HG03378 (cell line): Measurements from ENCODE around the gene EML5.
A peak's percentile ranks its signal among the peaks of the same experiment; 100 is the strongest.
"Not testable (repeated sequence)": the region's sequence is repeated elsewhere in the genome, so short reads cannot be mapped to it uniquely, and the experiment has no call there.

Source experiments
- ATAC-seq: cut with Tn5 transposase; IDR thresholded peaks from one replicate; pipeline ENCODE4 v1.9.1; 2021; ENCODE audit warnings: mild to moderate bottlenecking, moderate library complexity; ENCODE audit not compliant: unreplicated experiment

The EML5 gene

DNA sequence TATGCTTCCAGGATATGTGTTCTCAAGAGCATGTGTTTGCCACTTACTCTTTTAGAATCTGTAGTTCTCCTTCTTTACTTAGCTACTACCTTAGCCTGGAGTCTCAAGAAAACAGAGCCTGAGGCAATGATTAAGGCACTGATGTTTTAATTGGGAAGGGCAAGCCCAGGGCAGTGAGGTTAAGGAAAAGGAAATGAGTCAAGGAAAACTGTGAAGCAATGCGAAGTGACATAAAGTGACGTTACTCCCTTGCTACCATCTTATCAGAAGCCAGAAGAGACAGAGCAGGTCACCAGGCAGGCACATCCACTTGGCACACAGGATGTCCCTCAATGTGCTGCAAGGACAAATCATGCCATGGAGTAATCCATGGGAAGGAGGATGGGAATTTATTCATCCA lies 11.3 kb upstream of the EML5 start:
- ATAC-seq, result no peak

DNA sequence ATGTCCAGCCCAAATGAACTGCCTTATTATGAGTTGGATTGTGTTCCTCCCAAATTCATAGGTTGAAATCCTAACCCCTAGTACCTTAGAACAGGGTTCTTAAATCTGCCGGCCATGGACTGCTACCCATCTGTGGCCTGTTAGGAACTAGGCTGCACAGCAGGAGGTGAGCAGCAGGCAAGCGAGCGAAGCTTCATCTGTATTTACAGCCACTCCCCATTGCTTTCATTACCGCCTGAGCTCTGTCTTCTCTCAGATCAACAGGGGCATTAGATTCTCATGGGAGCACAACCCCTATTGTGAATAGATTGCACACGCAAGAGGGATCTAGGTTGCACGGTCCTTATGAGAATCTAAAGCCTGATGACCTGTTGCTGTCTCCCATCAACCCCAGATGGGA lies 9.8 kb upstream of the EML5 start:
- ATAC-seq, result no peak

DNA sequence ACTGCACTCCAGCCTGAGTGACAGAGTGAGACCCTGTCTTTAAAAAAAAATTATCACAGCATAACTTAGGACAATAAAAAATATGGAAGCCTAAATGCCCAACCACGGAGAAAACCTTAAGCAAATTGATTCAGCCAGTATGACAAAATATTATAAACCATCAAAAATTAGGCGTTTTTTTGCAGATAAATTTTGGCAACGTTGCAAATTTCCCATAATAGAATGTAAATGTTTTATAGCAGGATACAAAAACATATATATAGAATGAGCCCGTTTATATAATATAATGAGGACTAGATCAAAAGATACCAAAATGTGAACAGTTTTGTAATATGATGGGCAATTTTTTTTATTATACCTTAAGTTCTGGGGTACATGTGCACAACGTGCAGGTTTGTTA lies 6.8 kb upstream of the EML5 start:
- ATAC-seq, result no peak

DNA sequence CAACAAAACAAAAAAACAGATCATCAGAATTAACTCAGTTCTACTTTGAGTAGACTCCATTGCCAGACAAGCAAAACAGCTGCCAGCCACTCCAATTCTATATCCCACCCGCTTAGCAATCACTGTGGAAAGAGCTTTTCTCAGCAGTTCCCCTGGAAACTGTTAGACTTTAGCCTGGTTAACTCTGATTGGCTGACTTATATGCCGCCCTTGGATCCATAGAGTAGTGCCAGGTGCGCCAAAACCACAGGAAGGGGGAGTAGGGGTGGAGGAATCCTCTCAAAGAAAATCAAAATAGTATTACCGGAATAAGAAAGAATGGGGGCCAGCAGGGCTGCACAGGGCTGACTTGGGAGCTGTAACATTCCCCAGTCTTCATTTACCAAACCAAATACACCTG lies 5.4 kb upstream of the EML5 start:
- no peak for ATAC-seq

DNA sequence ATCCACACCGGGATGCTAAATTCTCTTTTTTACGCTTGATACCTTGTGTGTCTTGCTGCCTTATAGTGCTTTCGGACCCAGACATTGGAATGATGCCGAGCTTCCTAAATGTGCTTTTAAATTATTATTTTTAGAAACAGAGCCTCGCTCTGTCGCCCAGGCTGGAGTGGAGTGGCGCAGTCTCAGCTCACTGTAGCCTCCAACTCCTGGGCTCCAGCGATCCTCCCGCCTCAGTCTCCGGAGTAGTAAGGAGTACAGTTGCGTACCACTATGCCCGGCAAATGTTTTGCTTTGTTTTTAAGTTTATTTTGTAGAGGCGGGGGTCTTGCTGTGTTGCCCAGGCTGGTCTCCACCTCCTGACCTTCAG lies 489 bp upstream of the EML5 start:
- ATAC-seq, result no peak

DNA sequence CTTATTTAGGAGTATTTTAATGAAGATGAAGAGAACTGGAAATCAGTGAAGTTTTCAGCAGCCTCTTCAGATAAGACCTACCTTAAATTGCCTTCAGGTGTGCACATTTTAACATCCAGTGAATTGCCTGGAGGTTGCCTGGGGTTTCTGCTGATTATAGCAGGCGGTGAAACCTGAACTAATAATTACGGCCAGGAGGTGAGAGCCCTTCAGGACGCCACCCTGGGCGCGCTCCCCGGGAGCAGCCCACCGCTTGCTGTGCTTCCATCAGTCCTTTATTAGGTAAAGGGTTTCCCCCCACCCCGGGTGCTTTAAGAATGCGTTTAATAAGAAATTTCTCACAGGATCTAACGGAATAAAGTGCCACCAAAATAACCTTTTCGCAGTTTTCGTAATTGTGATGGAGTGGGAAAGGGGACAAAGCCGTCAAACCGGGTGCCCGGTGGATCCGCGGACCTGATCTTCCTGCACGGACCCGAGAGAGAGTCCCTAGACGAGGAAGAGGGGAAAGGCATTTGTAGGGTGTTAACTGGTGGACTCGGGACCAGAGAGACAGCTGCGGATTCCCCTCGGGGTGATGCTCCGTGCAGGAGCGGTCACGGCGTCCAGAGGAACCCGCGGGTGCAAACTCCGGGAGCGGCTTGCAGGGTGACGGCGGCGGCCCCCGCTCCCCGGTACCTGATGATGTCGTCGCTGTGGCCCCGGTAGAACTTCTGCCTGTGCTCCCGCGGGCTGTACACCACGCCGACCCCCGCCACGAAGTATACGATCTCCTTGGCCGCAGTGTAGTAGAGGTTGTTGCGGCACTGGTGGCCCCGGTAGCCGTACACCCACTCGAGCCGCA lies 902 bp downstream of the EML5 start:
- ATAC-seq, result peak; percentile 24

DNA sequence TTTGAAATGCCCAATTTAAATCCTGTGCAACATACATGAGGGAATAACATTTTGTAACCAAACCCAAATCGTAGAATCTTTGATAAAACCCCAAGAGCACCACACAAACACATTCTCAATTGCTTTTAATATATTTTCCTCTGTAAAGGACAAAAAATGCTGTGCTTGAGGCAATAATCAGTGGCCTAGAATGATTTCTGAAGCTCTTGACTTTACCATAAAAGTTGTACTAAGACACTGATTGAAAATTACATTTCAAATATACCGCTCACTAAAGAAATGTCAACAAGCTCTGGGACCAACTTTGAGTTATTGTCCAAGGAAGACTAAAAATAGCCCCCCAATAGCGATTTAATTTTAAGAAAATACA lies 1.5 kb downstream of the EML5 start:
- ATAC-seq, result no peak

DNA sequence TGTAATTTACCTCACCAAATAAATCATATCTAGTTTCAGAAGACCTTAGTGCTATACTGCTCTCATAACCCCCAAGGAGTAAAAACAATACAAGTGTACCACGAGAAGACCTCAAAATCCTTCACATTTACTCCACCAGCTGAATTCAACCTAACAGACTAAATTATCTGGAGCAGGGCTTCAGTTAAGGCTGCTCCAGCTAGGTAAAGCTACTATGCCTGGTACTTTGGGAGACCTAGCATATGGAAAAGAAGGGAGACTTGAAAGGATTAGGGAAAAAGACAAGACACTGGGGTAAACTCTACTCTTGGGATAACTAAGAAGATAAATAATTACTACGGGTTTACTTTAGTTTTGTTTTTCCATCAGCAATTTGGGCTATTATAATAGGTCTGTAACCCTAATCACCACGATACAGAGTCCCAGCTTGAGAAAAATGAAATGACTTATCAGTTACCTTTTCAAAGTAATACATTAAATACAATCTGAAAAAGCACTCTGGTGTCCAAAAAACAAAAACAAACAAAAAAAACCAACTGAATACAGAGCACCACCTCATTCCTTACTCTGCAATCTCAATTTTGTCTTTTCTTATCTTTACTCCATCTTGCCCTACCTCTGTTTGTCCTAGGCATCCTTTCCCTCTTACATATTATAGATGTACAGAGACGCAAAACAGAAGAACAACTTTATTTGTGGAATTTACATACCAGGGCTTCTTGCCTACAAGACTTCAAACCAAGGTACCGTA lies 2.1 kb downstream of the EML5 start:
- ATAC-seq, result no peak

DNA sequence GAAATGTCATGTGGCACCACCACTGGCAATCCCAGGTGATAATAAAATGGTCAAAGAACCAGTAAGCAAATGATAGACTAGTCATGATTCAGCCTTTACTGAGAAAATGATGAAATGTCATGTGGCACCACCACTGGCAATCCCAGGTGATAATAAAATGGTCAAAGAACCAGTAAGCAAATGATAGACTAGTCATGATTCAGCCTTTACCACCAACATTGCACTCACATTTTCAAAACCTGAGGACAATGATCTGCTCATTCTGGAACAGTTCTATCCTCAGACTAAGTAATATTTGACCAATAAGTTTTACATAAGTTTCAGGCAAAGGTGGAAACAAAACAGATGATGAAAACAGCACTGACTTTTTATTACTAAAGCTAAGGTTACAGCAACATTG lies 3.2 kb downstream of the EML5 start:
- ATAC-seq, result not testable (repeated sequence)

DNA sequence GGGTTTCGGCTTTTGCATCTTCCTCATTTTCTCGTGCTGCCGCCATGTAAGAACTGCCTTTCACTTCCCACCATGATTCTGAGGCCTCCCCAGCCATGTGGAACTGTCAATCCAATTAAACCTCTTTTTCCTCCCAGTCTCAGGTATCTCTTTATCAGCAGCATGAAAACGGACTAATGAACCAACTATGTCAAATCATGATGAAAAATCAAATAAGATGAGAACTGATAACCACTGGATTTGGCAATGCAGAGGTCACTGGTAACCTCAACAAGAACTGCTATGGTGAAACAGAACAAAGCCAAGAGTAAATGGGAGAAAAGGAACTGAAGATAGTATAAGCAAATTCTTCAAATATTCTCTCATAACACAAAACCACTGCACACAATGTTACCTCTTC lies 6.0 kb downstream of the EML5 start:
- no peak for ATAC-seq

DNA sequence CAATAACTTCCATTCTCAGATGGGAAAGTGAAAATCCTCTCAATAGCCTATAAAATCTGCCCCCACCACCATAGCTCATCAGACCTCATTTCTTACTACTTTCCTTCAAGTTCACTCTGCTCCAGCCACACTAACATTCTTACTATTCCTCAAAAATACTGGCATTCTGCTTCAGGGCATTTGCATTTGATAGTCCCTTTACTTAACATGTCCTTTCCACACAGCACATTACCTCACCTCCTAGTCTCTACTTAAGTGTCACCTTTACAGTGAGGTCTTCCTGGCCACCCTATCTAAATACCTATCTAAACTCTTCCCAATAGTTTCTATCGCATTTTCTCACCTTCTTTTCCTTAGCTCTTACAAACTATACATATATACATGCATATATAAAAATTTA lies 6.8 kb downstream of the EML5 start:
- no peak for ATAC-seq

DNA sequence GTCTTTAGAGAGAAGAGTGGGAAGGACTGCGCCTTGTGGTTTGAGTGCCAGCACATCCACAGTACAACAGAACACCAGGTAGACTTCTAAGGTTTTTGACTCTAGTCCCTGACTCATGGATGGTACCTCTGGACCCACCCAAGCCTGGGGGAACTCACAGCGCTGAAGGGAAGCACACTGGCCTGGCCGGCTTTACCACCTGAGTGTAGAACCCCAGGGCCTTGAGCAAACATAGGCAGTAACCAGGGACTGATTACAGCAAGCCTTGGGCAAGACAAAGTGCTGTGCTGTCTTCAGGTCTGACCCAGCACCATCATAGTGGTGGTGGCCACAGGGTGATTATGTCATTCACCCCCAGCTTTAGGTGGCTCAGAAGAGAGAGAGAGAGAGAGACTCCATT lies 17.2 kb downstream of the EML5 start:
- ATAC-seq, result no peak

DNA sequence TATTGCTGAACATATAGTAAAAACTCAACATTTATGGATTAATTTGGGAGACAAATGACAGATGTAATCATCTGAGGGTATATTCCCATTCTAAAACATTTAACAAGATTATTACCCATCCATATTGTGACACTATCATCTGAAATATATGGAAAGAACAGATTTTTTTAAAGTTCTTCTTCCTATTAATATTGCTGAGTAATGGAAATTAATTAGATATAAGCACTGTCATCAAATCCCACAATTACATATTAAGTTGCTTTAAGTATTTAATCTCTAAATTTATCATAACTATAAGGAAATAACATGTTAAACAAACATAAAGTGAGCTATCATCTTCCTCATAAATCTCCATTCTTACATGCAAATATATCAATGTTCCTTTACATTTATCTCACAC lies 22.0 kb downstream of the EML5 start:
- no peak for ATAC-seq

DNA sequence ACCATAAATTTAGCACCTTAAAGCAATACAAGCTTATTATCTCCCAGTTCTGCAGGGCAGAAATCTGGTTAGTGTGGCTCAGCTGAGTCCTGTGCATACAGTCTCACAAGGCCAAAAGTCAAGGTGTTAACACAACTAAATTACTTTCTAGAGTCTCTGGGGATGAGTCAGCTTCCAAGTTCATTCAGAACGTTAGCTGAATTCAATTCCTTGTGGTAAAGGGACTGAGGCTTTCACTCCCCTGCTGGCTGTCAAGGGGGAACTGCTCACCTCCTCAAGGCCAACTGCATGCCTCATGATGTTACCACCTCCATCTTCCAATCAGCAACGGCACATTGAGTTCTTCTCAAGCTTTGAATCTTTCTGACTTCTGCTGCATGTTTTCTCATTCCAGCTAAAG lies 27.6 kb downstream of the EML5 start:
- ATAC-seq, result no peak

DNA sequence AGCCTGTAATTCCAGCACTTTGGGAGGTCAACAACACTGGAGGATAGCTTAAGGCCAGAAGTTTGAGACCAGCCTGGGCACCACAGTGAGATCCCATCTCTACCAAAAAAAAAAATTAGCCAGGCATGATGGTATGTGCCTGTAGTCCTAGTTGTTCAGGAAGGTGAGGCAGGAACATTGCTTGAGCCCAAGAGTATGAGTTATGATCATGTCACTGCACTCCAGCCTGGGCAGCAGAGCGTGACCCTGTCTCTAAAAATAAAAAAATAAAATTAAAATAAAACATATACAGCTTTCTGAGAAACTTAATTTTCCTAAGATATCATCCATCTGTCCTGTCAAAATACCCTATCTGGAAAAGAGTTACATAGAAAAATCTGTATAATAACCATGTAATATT lies 38.9 kb downstream of the EML5 start:
- ATAC-seq, result no peak

DNA sequence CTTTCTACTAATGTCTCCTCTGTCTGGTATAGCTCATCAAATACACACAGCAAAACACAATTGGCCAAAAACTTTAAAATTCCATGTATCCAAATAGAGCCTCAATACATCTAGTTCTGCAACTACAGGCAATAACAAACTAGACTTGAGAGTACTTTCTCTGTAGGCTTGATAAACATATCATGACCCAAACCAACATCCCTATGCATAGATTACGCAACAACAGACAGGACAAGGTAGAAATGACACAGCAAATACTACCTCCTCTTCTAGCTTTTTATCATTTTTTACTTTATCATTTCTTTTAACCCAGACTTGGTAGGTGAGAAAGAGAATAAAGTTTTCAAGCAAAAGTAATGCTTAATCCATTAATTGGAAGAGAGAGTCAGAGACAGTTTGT lies 41.8 kb downstream of the EML5 start:
- ATAC-seq, result no peak

DNA sequence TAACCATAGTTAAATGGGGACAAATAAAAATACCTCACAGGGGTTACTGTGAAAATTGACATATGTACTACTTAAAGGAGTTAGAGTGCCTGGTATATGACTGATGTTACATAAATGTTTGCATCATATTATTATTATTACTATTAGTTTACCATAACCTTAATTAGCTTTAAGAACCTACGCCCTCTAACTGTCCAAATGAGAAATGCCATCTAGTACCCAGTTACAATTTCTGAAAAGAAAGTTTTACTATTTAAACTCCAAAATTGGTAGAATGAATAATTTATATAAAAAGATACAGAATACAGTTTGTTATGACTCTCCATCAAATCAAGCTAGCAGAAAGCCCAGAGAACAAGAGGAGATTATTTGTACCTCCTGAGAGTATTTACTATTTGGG lies 42.3 kb downstream of the EML5 start:
- no peak for ATAC-seq

DNA sequence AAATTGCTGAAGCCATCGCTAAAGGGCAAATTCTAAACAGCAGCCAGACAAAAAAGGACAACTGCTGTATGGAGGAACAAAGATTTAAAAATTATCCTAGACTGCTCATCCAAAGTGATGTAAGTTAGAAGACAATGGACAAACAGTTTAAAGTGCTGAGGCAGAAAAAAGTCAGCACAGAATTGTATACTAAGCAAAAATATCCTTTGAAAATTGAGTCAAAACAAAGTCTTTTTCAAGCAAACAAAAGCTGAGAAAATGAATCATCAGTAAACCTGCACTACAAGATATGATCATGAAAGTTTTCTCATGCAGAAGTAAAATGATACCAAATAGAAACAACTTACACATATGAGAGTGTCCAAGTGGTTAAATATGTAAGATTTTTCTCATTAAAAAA lies 43.6 kb downstream of the EML5 start:
- ATAC-seq, result no peak

DNA sequence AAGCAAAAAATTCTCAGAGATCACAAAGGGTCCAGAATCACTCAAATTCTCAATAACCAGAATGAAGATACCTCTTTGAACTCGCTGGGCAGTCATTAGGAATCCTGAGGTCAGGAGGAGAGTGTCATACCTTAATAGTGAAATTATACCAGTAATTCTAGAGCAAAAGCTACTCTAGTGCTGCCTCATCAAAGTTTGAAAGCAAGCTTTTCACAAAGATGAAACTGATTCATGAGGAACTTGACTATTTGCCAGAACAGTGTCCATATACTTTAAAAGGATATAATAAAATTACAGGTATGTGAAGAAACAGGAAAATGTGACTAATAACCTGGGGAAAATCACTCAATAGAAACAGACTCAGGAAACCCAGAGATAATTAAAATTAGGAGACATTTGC lies 44.5 kb downstream of the EML5 start:
- ATAC-seq, result no peak

DNA sequence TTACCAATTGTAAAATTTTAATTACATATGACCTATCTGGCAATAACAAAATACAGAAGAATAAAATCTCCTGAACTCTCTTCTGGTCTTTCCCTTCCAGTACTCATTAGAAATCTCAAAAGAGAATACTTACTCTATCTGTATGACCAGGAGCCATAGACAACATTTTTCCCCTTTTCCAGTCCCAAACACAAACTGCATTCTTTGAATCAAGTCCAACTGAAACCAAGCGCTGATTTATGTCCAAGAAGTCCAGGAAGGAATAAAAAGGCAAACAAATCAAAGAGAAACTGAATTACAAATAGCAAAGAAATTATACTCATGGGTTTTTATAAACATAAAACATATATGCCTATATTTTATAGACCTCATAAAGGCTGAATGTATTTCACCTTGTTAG lies 46.7 kb downstream of the EML5 start:
- ATAC-seq, result no peak

DNA sequence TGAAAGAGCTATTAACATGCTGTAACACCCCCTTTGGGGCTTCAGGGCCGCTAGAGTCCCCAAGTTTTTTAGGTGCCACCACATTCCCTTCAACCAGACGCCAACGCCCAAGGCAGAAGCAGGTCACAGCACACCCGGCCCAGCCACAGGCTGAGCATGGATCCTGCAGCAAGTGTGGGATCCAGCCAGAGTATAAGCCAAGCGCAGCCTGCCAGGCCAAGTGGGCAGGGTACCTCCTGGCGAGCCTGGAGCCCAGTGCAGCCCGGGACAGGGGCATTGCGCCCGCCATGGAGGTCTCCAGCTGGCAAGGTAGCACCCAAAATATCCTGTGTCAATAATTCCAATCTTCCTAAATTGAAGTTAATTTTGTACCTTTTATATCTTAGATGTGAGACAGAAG lies 55.5 kb downstream of the EML5 start:
- no peak for ATAC-seq

DNA sequence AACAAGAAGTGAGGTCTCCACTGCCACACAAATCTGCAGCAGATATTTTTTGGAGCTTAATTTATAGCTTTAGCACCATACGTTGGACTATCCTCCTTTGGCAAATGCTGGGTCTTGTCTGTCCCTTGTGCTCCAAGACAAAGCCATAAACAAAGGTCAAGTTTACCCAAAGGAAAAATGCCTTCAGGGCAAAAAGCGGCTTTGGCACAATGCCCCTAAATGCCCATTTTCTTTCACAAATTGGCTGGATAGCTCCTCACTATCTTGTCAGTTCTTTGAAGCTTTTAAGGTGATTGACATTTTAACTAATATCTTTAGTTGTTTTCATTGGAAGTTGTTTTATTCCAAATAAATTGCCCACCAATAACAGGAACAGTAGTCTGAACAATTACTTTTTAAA lies 59.6 kb downstream of the EML5 start:
- ATAC-seq, result no peak

DNA sequence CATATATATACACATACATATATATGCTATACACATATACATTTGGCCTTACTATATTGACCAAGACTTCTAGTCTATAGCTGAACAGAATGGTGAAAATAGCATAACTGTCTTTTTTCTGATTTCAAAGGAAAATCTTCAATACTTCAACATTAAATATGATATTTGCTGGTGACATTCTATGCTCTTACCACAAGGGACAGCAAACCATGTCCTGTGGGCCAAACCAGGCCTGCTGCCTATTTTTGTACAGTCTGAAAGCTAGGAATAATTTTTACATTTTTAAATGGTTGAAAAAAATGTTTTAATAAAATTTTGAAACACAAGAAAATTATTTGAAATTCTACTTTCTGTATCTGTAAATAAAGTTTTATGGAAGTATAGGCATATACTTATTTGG lies 63.6 kb downstream of the EML5 start:
- no peak for ATAC-seq
